Mucosa of descending colon (tissue), 3 donors: ENCODE data around the gene SH2D4B. TPM values are rescaled to one million over a fixed set of nuclear protein-coding genes. Genes with fewer than 3 reads are reported as not detected.

Experiments used
- ATAC-seq: fragments of 200-7000 bp; cut with Tn5 transposase; one replicate; pipeline ENCODE4 v1.9.1; 2020; ENCODE audit warnings: mild to moderate bottlenecking, moderate library complexity
- DNase-seq, 3 donors: peaks; one replicate each; pipeline ENCODE4 v3.0.0-alpha.2; 2020
- H3K36me3 ChIP-seq: fragments of 200-600 bp; one replicate; pipeline ENCODE4 v1.8.0; 2021; ENCODE audit warnings: low read depth, mild to moderate bottlenecking
- H3K4me1 ChIP-seq: fragments of 200-600 bp; one replicate; pipeline ENCODE4 v1.8.0; 2021; ENCODE audit warnings: low read depth, mild to moderate bottlenecking
- H3K4me3 ChIP-seq: fragments of 200-600 bp; one replicate; pipeline ENCODE4 v1.8.0; 2021; ENCODE audit warnings: mild to moderate bottlenecking
- H3K9me3 ChIP-seq: fragments of 200-600 bp; one replicate; pipeline ENCODE4 v1.8.0; 2021; ENCODE audit warnings: mild to moderate bottlenecking
- intact Hi-C, 2 donors: fragments of 100-400 bp; cut with DNase I in 1 of 2; cut with micrococcal nuclease in 1 of 2; formaldehyde crosslinking; loops; one replicate each; pipeline versions ENCODE4 v1.11.0 to v1.11.1; 2022; cut with DNase I, micrococcal nuclease
- total RNA-seq, 3 donors: library from RNA; stranded (reverse); fragmentation: NEBNext Ultra II Directional in 2 of 3; extraction: Animal tissue kit (Norgen Biotek cat#: 25700) in 2 of 3; gene quantifications; one replicate each; pipeline versions ENCODE4 v1.2.1 to v1.2.4, GENCODE V29; 2021 to 2023
- TF ChIP-seq, protein P1 (sequence below): fragments of 200-600 bp; IDR thresholded peaks from one replicate; pipeline ENCODE4 v1.8.0; 2022; ENCODE audit warnings: antibody characterized with exemption, mild to moderate bottlenecking
- donor health status: DM: no; HTN: no; CAD: no; lungs with moderate emphysema.
- donor health status: DM: no; HTN: no; CAD: no.
- donor health status: DM: no; HTN: yes; CAD: no.

SH2D4B gene
- total RNA-seq, 3 donors from 2014 or later, result not detected

DNA sequence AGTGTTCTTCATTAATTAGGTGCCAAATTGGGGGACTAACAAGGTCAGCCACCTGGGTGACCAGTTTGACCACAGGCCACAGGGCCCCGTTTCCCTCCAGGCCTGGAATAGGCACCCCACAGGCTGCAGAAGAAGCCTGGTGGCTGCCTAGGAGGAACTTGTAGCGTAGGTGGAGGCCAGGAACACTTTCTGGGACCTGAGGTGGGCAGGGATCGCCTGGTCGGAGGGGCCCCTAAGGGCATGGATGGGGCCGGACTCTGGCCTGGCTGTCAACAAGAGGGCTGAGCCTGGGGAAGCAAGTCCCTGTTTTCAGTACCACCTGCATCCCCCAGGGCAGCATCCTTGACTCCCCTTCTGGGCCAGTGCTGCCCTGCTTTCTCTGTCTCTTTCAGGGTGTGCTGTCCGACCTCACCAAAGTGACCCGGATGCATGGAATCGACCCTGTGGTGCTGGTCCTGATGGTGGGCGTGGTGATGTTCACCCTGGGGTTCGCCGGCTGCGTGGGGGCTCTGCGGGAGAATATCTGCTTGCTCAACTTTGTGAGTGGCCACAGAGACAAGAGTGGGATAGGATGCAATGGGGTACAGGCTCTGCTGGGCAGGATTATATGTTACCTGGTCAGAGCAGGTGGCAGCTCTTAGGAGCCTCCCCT, 30.7 kb upstream of the SH2D4B start:
- no peaks in the 10 kb centered on the region for H3K9me3 ChIP-seq

DNA sequence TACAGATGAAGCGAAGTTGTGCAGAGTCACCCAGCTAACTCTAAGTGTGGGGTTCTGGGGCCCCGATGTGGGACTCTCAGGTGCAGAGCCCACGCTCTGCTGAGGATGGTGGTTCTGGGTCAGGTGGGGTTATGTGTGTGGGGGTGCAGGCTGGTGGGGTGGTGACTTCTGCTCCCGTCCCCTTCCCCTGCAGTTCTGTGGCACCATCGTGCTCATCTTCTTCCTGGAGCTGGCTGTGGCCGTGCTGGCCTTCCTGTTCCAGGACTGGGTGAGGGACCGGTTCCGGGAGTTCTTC, 28.6 kb upstream of the SH2D4B start:
- ATAC-seq (no peak), DNase-seq (no peak)
- H3K36me3 ChIP-seq, result no peaks in the 10 kb centered on the region
- no peaks in the 10 kb centered on the region for H3K9me3 ChIP-seq
- no peak overlapping the region for H3K4me3 ChIP-seq
- intact Hi-C loops, result loop anchor here in 1 of 2 donors (5.0 kb wide), 2 partner anchors 62 to 122 kb away; no protein-coding TSS in a partner anchor
- peaks cover 19% of the 10 kb centered on the region for H3K4me1 ChIP-seq
- TF ChIP-seq, protein P1, sequence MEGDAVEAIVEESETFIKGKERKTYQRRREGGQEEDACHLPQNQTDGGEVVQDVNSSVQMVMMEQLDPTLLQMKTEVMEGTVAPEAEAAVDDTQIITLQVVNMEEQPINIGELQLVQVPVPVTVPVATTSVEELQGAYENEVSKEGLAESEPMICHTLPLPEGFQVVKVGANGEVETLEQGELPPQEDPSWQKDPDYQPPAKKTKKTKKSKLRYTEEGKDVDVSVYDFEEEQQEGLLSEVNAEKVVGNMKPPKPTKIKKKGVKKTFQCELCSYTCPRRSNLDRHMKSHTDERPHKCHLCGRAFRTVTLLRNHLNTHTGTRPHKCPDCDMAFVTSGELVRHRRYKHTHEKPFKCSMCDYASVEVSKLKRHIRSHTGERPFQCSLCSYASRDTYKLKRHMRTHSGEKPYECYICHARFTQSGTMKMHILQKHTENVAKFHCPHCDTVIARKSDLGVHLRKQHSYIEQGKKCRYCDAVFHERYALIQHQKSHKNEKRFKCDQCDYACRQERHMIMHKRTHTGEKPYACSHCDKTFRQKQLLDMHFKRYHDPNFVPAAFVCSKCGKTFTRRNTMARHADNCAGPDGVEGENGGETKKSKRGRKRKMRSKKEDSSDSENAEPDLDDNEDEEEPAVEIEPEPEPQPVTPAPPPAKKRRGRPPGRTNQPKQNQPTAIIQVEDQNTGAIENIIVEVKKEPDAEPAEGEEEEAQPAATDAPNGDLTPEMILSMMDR, result no peak

More for the DNA sequence above, 30.7 kb upstream of the SH2D4B start:
- DNase-seq (no peak), ATAC-seq (no peak)
- intact Hi-C loops, result loop anchor here in 1 of 2 donors (5.0 kb wide), 2 partner anchors 60 to 120 kb away; no protein-coding TSS in a partner anchor
- no peaks in the 10 kb centered on the region for H3K36me3 ChIP-seq
- TF ChIP-seq, protein P1, result no peak
- no peak overlapping the region for H3K4me3 ChIP-seq
- peaks cover 40% of the 10 kb centered on the region for H3K4me1 ChIP-seq

DNA sequence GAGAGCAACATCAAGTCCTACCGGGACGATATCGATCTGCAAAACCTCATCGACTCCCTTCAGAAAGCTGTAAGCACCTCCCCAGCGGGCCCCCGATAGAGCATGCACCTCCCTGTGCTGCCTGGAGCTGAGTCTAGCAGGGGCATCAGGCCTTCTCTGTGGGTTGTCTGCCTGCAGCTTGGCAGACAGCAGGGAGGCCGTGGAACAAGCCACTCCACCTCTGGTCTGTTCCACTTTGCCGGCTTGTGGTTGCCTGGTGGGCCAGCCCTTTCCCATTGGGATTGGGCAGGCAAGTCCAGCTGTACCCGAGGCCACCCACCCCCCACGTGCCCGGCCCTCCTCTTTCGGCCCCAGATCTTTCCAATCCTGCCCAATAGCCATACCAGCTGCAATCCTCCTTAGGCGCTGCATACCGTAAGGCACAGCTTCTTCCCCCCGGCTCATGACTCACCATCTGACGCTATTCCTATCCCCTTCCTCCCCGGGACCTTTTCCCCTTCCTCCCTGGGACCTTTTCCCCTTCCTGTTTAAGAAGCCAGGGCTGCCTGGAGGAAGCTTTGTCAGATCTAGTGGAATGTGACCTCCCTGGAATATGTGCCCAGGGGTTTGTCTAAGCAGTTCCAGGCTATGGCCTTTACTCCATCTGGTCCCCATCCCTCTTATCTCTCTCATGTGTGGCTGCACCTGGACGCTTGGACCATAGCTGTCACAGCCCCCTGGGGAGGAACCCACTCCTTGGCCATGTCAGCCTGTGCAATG, 28.1 kb upstream of the SH2D4B start:
- intact Hi-C loops, result loop anchor here in 1 of 2 donors (5.0 kb wide), 2 partner anchors 62 to 122 kb away; no protein-coding TSS in a partner anchor
- TF ChIP-seq, protein P1, result no peak
- ATAC-seq, result no peak
- Histone ChIP-seq H3K4me3 (no peak overlapping the region), H3K4me1 (peaks cover 13% of the 10 kb centered on the region), H3K9me3 (no peaks in the 10 kb centered on the region), H3K36me3 (no peaks in the 10 kb centered on the region)
- DNase-seq, result no peak

DNA sequence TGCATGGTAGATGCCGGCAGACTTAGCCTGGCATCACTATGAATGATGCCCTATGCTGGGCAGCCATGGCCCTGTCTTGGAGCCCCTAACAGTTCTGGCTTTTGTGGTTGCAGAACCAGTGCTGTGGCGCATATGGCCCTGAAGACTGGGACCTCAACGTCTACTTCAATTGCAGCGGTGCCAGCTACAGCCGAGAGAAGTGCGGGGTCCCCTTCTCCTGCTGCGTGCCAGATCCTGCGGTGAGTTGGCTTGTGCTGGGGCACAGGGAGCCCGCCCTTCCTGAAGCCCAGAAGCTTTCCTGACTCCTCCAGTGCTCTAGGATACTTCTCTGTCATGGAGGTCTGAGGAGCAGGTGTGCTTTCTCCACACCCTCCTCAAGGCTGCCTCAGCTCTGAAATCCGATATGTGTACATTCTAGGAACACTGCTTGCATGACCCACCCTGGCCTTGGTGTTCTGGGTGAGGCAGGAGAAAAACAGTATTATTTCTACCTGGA, 25.6 kb upstream of the SH2D4B start:
- DNase-seq, result no peak
- Histone ChIP-seq H3K4me3 (no peak overlapping the region), H3K4me1 (no peaks in the 10 kb centered on the region), H3K9me3 (no peaks in the 10 kb centered on the region), H3K36me3 (peaks cover 3% of the 10 kb centered on the region)
- no peak for ATAC-seq
- intact Hi-C loops, result no loop called here
- TF ChIP-seq, protein P1, result no peak

DNA sequence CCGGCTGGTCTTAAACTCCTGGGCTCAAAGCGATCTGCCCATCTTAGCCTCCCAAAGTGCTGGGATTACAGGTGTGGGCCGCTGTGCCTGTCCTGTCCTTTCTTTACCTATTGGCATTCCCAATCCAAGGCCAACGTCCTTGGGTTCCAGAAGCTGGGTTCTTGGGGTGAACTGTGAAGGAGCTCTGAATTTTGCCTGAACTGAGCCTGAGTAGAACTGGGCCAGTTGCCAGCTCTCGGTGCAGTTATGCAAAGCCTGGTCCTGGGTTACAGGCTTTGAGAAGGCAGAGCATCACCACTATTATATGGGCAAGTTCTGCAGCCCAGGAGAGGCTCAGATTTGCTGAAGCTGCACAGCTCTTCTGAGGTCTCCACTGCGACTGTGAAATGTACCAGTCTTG, 24.6 kb upstream of the SH2D4B start:
- intact Hi-C loops, result no loop called here
- no peak overlapping the region for H3K4me3 ChIP-seq
- H3K4me1 ChIP-seq, result no peaks in the 10 kb centered on the region
- ATAC-seq, result no peak
- TF ChIP-seq, protein P1, result no peak
- no peak for DNase-seq
- peaks cover 3% of the 10 kb centered on the region for H3K36me3 ChIP-seq
- H3K9me3 ChIP-seq, result no peaks in the 10 kb centered on the region
